H1 (cell line): ENCODE data around the gene SPCS3. TPM values are rescaled to one million over a fixed set of nuclear protein-coding genes. Genes with fewer than 3 reads are reported as not detected.

Experiments used
- CTCF ChIA-PET: fragments of 300-600 bp; sonication (Branson Sonifier 250); formaldehyde crosslinking; loops from one replicate; lab custom pipeline; 2021; ENCODE audit not compliant: partially characterized antibody; lab: Charles Lee
- POLR2A ChIA-PET: fragments of 300-600 bp; sonication (Branson Sonifier 250); formaldehyde crosslinking; loops from one replicate; lab custom pipeline; 2021; ENCODE audit warnings: inconsistent platforms; ENCODE audit not compliant: partially characterized antibody; lab: Charles Lee
- DNase-seq, 2 experiments: peaks; one replicate each; pipeline versions ENCODE4 v3.0.0 to v3.0.0-alpha.2; 2010 to 2022; ENCODE audit warnings: low spot score in 2 of 2, low read depth in 1 of 2, mixed read lengths in 1 of 2
- FAIRE-seq: peaks from 2 replicates; lab custom pipeline; 2011; peaks lifted over from hg19 to GRCh38; lab: Jason Lieb, UNC
- H2AFZ ChIP-seq: 2 replicates; pipeline ENCODE4 v1.8.1; 2012; ENCODE audit warnings: low read length, inconsistent platforms
- H2AK5ac ChIP-seq: 2 replicates; pipeline ENCODE4 v1.6.1; 2013; ENCODE audit warnings: low read depth, low read length
- H2BK120ac ChIP-seq: replicated peaks from 2 replicates; pipeline ENCODE3; 2013; ENCODE audit warnings: low read depth, low read length, inconsistent platforms
- H2BK12ac ChIP-seq: 2 replicates; pipeline ENCODE4 v1.6.1; 2013; ENCODE audit warnings: low read depth, low read length
- H2BK15ac ChIP-seq: 2 replicates; pipeline ENCODE4 v1.6.1; 2013; ENCODE audit warnings: low read length
- H2BK20ac ChIP-seq: 2 replicates; pipeline ENCODE4 v1.6.1; 2013; ENCODE audit warnings: low read length
- H2BK5ac ChIP-seq: 2 replicates; pipeline ENCODE4 v1.6.1; 2013; ENCODE audit warnings: low read depth, low read length
- H3K14ac ChIP-seq: 2 replicates; pipeline ENCODE4 v1.6.1; 2013; ENCODE audit warnings: inconsistent platforms; ENCODE audit not compliant: insufficient read length
- H3K18ac ChIP-seq: 2 replicates; pipeline ENCODE4 v1.6.1; 2013; ENCODE audit warnings: low read length; ENCODE audit errors: extremely low read depth
- H3K23ac ChIP-seq: 2 replicates; pipeline ENCODE4 v1.6.1; 2013; ENCODE audit warnings: inconsistent platforms; ENCODE audit not compliant: insufficient read length
- H3K23me2 ChIP-seq: 2 replicates; pipeline ENCODE4 v1.6.1; 2013; ENCODE audit warnings: low read depth, low read length
- H3K27ac ChIP-seq: 2 replicates; pipeline ENCODE4 v1.6.1; 2011; ENCODE audit warnings: low read depth, low read length, inconsistent platforms
- H3K27me3 ChIP-seq, 4 experiments: replicated peaks in 1 of 4; 1 replicate in 1 of 4; 2 replicates in 3 of 4; pipeline versions ENCODE4 v1.6.1 to v1.8.1; 2011 to 2013; ENCODE audit warnings: low read length in 3 of 4, mild to moderate bottlenecking in 3 of 4, inconsistent platforms in 2 of 4, mixed read lengths in 2 of 4, moderate library complexity in 1 of 4; ENCODE audit not compliant: control insufficient read depth in 3 of 4, insufficient read depth in 3 of 4; ENCODE audit errors: extremely low read depth in 1 of 4
- H3K36me3 ChIP-seq, 4 experiments: 2 replicates each; pipeline versions ENCODE4 v1.6.1 to v1.8.1; 2011 to 2013; ENCODE audit warnings: mild to moderate bottlenecking in 4 of 4, low read length in 3 of 4, moderate library complexity in 2 of 4, control low read depth in 1 of 4, inconsistent platforms in 1 of 4; ENCODE audit not compliant: insufficient read depth in 4 of 4, control insufficient read depth in 2 of 4
- H3K4ac ChIP-seq: replicated peaks from 2 replicates; pipeline ENCODE3; 2013; ENCODE audit warnings: low read length, low read depth, mixed read lengths, inconsistent platforms; ENCODE audit not compliant: insufficient read length
- H3K4me1 ChIP-seq, 4 experiments: replicated peaks in 1 of 4; 1 replicate in 1 of 4; 2 replicates in 3 of 4; pipeline versions ENCODE4 v1.6.1 to v1.8.1; 2011 to 2013; ENCODE audit warnings: low read length in 3 of 4, inconsistent platforms in 2 of 4, mixed read lengths in 1 of 4; ENCODE audit not compliant: insufficient read depth in 4 of 4, control insufficient read depth in 3 of 4
- H3K4me2 ChIP-seq, 2 experiments: 2 replicates each; pipeline versions ENCODE4 v1.6.1 to v1.8.1; 2011 to 2013; ENCODE audit warnings: low read depth in 2 of 2, low read length in 2 of 2, control low read depth in 1 of 2, inconsistent platforms in 1 of 2, mild to moderate bottlenecking in 1 of 2; ENCODE audit not compliant: insufficient read depth in 1 of 2
- H3K4me3 ChIP-seq, 4 experiments: fragments of 200-600, 300-600 bp in 1 of 4; sonication (generic), shearing (Covaris generic), sonication (Bioruptor Twin) in 1 of 4; 2 replicates each; pipeline versions ENCODE4 v1.5.1 to v1.8.1; 2011 to 2016; ENCODE audit warnings: low read length in 4 of 4, low read depth in 3 of 4, control low read depth in 2 of 4, inconsistent platforms in 2 of 4, mild to moderate bottlenecking in 2 of 4, mixed read lengths in 1 of 4, moderate library complexity in 1 of 4; ENCODE audit not compliant: insufficient read depth in 2 of 4; ENCODE audit errors: extremely low read depth in 1 of 4
- H3K56ac ChIP-seq: replicated peaks from 2 replicates; pipeline ENCODE3; 2013; ENCODE audit warnings: low read depth, mild to moderate bottlenecking, mixed read lengths, low read length, inconsistent platforms; ENCODE audit not compliant: insufficient read length
- H3K79me1 ChIP-seq: 2 replicates; pipeline ENCODE4 v1.6.1; 2013; ENCODE audit warnings: low read depth, low read length, control low read depth
- H3K79me2 ChIP-seq, 2 experiments: 2 replicates each; pipeline versions ENCODE4 v1.6.1 to v1.8.1; 2012 to 2013; ENCODE audit warnings: low read length in 2 of 2, mild to moderate bottlenecking in 2 of 2, inconsistent platforms in 1 of 2; ENCODE audit not compliant: insufficient read depth in 2 of 2, control insufficient read depth in 1 of 2
- H3K9ac ChIP-seq, 4 experiments: replicated peaks in 1 of 4; 1 replicate in 1 of 4; 2 replicates in 3 of 4; pipeline versions ENCODE4 v1.6.1 to v1.8.1; 2011 to 2013; ENCODE audit warnings: low read depth in 3 of 4, low read length in 3 of 4, control low read depth in 2 of 4, mild to moderate bottlenecking in 2 of 4, moderate library complexity in 2 of 4, inconsistent platforms in 1 of 4; ENCODE audit errors: extremely low read depth in 1 of 4
- H3K9me3 ChIP-seq, 2 experiments: 2 replicates each; pipeline versions ENCODE4 v1.6.1 to v1.8.1; 2012 to 2013; ENCODE audit warnings: mild to moderate bottlenecking in 2 of 2, moderate library complexity in 2 of 2, control low read depth in 1 of 2, inconsistent platforms in 1 of 2, low read depth in 1 of 2, low read length in 1 of 2, mixed read lengths in 1 of 2; ENCODE audit not compliant: insufficient read depth in 2 of 2
- H4K20me1 ChIP-seq, 2 experiments: replicated peaks in 1 of 2; 2 replicates each; pipeline versions ENCODE3 to v1.8.1; 2011 to 2013; ENCODE audit warnings: inconsistent platforms in 2 of 2, low read length in 2 of 2, mild to moderate bottlenecking in 1 of 2; ENCODE audit not compliant: insufficient read depth in 2 of 2, control insufficient read depth in 1 of 2
- H4K5ac ChIP-seq: 2 replicates; pipeline ENCODE4 v1.6.1; 2013; ENCODE audit warnings: low read length, low read depth, mixed read lengths, inconsistent platforms; ENCODE audit not compliant: insufficient read length
- H4K8ac ChIP-seq: 2 replicates; pipeline ENCODE4 v1.8.0; 2013; ENCODE audit warnings: mild to moderate bottlenecking, moderate library complexity, low read length, inconsistent platforms; ENCODE audit not compliant: insufficient read depth; ENCODE audit errors: extremely low read depth
- H4K91ac ChIP-seq: replicated peaks from 2 replicates; pipeline ENCODE3; 2013; ENCODE audit warnings: low read length, mixed read lengths, inconsistent platforms; ENCODE audit not compliant: insufficient read length
- ASH2L ChIP-seq: fragments of 200-600, 300-600 bp; sonication (generic); IDR thresholded peaks from one replicate; pipeline ENCODE4 v1.7.1; 2017; ENCODE audit warnings: low read length
- BACH1 ChIP-seq: IDR thresholded peaks from 2 replicates; pipeline ENCODE4 v1.6.1; 2012; ENCODE audit warnings: low read length, improper control_type of control experiment
- BCL11A ChIP-seq, 2 experiments: IDR thresholded peaks; one replicate each; pipeline ENCODE4 v1.6.1; 2011; ENCODE audit warnings: low read depth in 2 of 2, low read length in 2 of 2, mild to moderate bottlenecking in 2 of 2
- HDAC2 ChIP-seq, 2 experiments: fragments of 300-600 bp in 1 of 2; sonication (generic) in 1 of 2; IDR thresholded peaks; 2 replicates each; pipeline ENCODE4 v1.6.1; 2011 to 2012; ENCODE audit warnings: low read depth in 2 of 2, low read length in 2 of 2, mild to moderate bottlenecking in 2 of 2, moderate library complexity in 2 of 2, borderline replicate concordance in 1 of 2, inconsistent platforms in 1 of 2
- TAF1 ChIP-seq: IDR thresholded peaks from 2 replicates; pipeline ENCODE4 v1.6.1; 2011; ENCODE audit warnings: mild to moderate bottlenecking, low read depth, low read length
- YY1 ChIP-seq: IDR thresholded peaks from 2 replicates; pipeline ENCODE4 v1.6.1; 2011; ENCODE audit warnings: low read depth, mild to moderate bottlenecking, low read length
- WGBS, 2 experiments: shearing (Covaris generic) in 1 of 2; methylation state at CpG; one replicate each; pipeline versions ENCODE4 v1.1.6 to v1.1.7; 2013 to 2015; ENCODE audit warnings: low lambda C conversion rate in 2 of 2, mixed read lengths in 2 of 2, inconsistent platforms in 1 of 2, low coverage in 1 of 2, missing lambda C conversion rate in 1 of 2; ENCODE audit not compliant: insufficient replicate concordance in 2 of 2, insufficient coverage in 1 of 2, insufficient read length in 1 of 2; ENCODE audit errors: extremely low coverage in 1 of 2, missing lambda C conversion rate in 1 of 2; 5-methylcytosine and 5-hydroxymethylcytosine counted together
- polyA plus RNA-seq, 7 experiments: library from polyadenylated mRNA; depleted of rRNA in 3 of 7; stranded (reverse) in 5 of 7; unstranded in 2 of 7; fragments of >200 nt in 5 of 7; fragments of 200-250 nt in 2 of 7; gene quantifications; 1 replicate in 5 of 7; 2 replicates in 1 of 7; 4 replicates in 1 of 7; pipeline versions ENCODE4 v1.2.1 to v1.2.3, GENCODE V29; 2011 to 2013; ENCODE audit warnings: missing spikeins in 2 of 7, mixed read lengths in 2 of 7
- total RNA-seq: library from RNA; stranded (reverse); fragmentation: NEBNext Ultra II Directional; extraction: Animal tissue kit (Norgen Biotek cat#: 25700); gene quantifications from 2 replicates; pipeline ENCODE4 v1.2.1, GENCODE V29; 2021
- TF ChIP-seq, protein P1 (sequence below): IDR thresholded peaks from 2 replicates; pipeline ENCODE4 v1.6.1; 2012; ENCODE audit warnings: inconsistent platforms
- TF ChIP-seq, protein P2 (sequence below): IDR thresholded peaks from 2 replicates; pipeline ENCODE4 v1.6.1; 2011; ENCODE audit warnings: low read length, improper control_type of control experiment

The SPCS3 gene
- total and polyA plus RNA-seq, 2 of the 8 experiments (the other 6 are each of a cell fraction or from before 2014, with no cell fraction given): 18.4 to 117 TPM

DNA sequence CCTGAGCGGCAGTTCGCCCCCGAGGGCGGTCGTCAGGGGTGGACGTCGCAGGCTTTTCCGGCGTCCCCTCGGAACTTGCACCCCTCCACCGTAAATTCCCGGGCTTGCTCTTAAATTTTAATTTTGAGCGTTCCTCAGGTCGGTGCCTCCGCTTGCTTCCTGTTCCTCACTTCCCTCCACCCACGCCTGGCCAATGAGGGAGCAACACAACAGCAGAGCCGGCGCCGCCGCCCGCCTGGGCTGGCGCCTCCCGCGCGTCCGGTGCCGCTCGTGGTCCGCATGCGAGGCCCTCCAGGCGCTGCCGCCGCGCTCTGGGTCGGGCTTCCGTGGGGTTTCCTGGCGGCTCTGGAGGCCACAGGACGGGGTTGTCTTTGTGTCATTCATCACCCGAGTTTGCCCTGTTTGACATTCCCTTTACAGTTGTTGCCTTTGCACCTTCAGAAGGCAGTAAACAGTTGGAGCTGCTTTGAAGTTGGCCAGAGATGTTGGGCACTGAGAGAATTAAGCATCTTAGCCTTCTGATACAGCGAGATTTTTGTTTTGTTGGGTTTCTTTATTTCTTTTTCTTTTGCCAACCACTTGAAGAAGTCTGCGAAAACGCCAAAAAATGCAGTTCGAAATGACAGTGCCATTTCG lies 692 bp downstream of the SPCS3 start:
- Histone ChIP-seq H2BK12ac (no peak overlapping the region), H3K79me2 (peaks cover 3 to 51% of the 10 kb centered on the region in 2 experiments), H3K9ac (peak overlapping the region; percentile 81 to 93 (median 90)), H3K23ac (no peak overlapping the region), H3K27me3 (no peaks in the 10 kb centered on the region), H2BK15ac (no peak overlapping the region), H3K4me2 (peak overlapping the region; percentile 68 to 70), H2AK5ac (no peak overlapping the region), H4K8ac (peak overlapping the region; percentile 99; the same call in 1 of the 2 replicates), H3K9me3 (no peaks in the 10 kb centered on the region), H4K20me1 (peaks cover 0 to 4% of the 10 kb centered on the region in 2 experiments), H3K79me1 (no peaks in the 10 kb centered on the region), H3K36me3 (no peaks in the 10 kb centered on the region), H2BK20ac (no peak overlapping the region), H2BK5ac (0 out of 2 replicates have a peak overlapping the region, but pooled peaks have one; percentile 74), H2AFZ (no peak overlapping the region), H3K18ac (0 out of 2 replicates have a peak overlapping the region, but pooled peaks have one; percentile 93), H2BK120ac (no peak overlapping the region), H3K4ac (no peak overlapping the region), H3K23me2 (peaks cover 9% of the 10 kb centered on the region), H3K56ac (peak overlapping the region; percentile 94), H3K4me1 (no peaks in the 10 kb centered on the region; a peak in 1 of 7 replicates), H4K91ac (no peak overlapping the region), H3K14ac (no peak overlapping the region), H3K27ac (peak overlapping the region; percentile 75; the same call in 1 of the 2 replicates), H3K4me3 (peak overlapping the region; percentile 75 to 99 (median 92)), H4K5ac (no peak overlapping the region)
- no peak for FAIRE-seq
- peak in 1 of 2 experiments; percentile 64 for DNase-seq
- ChIA-PET POLR2A (interaction anchor here (0.8 to 1.1 kb wide), 2 partner anchors 12 to 22 kb away, joined by 3 to 5 read pairs; no protein-coding TSS in a partner anchor), CTCF (interaction anchor here (0.7 kb wide), 1 partner anchor 367 kb away, joined by 4 read pairs; no protein-coding TSS in a partner anchor)
- peak; percentile 41; the same call in 1 of the 2 replicates for TF ChIP-seq TAF1
- TF ChIP-seq HDAC2 (IDR thresholded peaks at IDR 0.05; ENCODE audit: borderline replicate concordance in 1 of 2, low read depth in 2 of 2, low read length in 2 of 2): 0 out of 4 replicates have a peak, but pooled peaks of 1 of the 2 experiments have one; percentile 64
- no peak for TF ChIP-seq BCL11A (IDR thresholded peaks at IDR 0.05; ENCODE audit: low read depth in 2 of 2, low read length in 2 of 2)
- no peak for TF ChIP-seq YY1
- TF ChIP-seq, protein P1, sequence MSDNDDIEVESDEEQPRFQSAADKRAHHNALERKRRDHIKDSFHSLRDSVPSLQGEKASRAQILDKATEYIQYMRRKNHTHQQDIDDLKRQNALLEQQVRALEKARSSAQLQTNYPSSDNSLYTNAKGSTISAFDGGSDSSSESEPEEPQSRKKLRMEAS: peak; percentile 57
- TF ChIP-seq, protein P2, sequence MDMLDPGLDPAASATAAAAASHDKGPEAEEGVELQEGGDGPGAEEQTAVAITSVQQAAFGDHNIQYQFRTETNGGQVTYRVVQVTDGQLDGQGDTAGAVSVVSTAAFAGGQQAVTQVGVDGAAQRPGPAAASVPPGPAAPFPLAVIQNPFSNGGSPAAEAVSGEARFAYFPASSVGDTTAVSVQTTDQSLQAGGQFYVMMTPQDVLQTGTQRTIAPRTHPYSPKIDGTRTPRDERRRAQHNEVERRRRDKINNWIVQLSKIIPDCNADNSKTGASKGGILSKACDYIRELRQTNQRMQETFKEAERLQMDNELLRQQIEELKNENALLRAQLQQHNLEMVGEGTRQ: no peak
- TF ChIP-seq BACH1: 0 out of 2 replicates have a peak, but pooled peaks have one; percentile 57
- TF ChIP-seq ASH2L: peak; percentile 22
- 2% methylated on average over 30 of the region's 44 CpGs; no CpG with 5 or more reads in 1 of the 2 experiments for WGBS, 2 experiments
